HG03520 (cell line): ENCODE results near the gene OR3A1.
"Not testable (repeated sequence)": the region's sequence is repeated elsewhere in the genome, so short reads cannot be mapped to it uniquely, and the experiment has no call there.

Experiments
- ATAC-seq: cut with Tn5 transposase; IDR thresholded peaks from one replicate; pipeline ENCODE4 v1.9.1; 2021; ENCODE audit warnings: mild to moderate bottlenecking, moderate library complexity; ENCODE audit not compliant: unreplicated experiment

The OR3A1 gene, protein sequence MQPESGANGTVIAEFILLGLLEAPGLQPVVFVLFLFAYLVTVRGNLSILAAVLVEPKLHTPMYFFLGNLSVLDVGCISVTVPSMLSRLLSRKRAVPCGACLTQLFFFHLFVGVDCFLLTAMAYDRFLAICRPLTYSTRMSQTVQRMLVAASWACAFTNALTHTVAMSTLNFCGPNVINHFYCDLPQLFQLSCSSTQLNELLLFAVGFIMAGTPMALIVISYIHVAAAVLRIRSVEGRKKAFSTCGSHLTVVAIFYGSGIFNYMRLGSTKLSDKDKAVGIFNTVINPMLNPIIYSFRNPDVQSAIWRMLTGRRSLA

DNA sequence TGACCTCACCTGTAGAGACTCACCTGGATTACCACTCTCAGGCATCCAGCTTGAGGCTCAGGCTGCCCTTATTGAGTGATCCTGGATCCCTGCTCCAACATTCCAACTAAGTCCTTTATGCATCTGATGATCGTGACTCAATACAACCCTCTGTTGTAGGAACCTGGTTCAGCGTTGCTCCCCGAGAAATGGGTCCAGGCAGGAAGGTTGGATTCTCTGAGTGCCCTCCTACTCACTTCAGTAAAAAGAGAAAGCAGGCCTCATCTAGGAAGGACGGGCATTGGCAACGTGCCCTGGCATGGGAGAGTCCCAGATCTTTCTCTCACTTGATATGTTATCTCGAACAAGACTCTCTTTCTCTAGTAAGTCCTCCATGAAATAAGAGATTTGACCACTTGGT, at the start of gene OR3A1:
TSS of gene OR3A1 (minus strand) at position 101 of the 400 bp plus-strand sequence. CDS start 5,778 bp downstream, outside the sequence.
- no peak for ATAC-seq

DNA sequence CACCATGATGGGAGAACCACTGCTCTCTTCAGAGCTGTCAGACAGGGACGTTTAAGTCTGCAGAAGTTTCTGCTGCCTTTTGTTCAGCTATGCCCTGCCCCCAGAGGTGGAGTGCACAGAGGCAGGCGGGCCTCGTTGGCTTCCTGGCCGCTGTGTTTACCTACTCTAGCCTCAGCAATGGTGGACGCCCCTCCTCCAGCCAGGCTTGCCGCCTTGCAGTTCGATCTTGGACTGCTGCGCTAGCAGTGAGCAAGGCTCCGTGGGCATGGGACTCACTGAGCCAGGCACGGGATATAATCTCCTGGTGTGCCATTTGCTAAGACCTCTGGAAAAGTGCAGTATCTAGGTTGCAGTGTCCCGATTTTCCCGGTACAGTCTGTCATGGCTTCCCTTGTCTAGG, 44.6 kb upstream of the OR3A1 start:
- not testable (repeated sequence) for ATAC-seq

DNA sequence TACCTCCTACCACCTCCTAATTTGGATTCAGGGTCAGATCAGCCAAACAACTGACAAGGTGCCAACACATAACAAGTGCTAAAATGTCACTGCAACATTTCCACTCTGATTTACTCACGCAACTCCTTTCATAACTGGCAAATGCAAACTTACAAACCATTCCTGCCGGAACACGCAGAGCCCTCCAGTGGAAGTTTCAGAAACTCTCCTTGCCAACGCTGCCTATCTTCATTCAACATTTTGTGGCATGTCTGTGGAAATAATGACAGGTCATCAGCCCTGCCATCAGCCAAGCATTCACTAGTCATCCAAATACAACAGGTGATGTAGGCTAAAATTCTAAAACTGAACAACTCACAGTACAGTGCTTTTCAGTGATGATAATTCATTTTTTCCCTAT, 37.7 kb upstream of the OR3A1 start:
- ATAC-seq: no peak

DNA sequence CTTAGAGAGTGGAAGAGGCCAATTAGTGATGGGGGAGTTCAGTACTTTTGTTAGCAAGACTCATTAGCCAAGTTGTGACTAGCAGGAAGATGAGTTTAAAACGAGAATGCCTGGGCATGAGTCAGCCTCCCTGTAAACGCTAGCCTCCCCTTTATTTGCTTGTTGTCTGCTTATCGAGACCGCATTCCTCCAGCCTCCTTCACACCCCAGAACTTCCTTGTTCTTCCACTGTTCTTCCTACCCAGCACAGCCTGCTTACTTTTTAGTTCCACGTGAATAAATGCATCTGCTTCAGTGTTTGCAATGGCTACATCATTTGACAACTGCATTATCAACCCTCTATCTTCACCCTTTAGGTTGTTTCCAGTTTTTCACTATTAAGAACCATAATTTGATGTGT, 20.2 kb upstream of the OR3A1 start:
- ATAC-seq: no peak

DNA sequence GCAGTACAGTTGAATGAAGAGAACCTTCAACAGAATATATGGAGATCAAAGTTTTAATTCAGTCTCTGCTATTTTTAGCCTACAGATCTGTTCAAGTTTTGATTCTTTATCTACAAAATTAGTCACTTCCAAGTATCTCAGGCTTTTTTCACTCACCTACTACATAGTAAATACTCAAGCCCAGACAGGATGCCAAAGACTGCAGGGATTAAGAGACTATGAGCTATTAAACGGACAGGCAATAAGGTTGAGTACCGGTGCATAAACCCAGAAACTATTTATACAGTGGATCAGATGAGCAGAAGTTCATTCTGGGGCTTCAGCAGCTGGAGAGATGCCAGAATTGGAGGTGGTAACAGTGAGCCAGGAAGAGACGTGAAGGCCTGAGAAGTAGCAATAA, 18.7 kb upstream of the OR3A1 start:
- no peak for ATAC-seq

DNA sequence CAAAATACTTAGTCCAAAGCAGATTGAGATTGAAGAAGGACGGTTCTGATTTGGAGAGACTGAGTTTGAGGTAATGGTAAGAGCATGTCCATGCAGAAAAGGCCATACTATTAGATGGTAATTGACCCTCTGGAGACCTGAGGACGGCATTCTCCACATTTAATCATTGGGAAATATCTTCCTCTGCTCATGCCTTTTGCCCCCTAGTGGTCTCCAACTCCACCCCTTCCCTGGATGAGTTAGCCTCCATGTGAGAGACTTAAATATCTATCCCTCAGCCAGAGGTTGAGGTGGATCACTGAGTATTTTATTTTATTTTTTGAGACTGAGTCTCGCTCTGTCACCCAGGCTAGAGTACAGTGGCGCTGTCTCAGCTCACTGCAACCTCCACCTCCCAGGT, 10.4 kb upstream of the OR3A1 start:
- no peak for ATAC-seq

DNA sequence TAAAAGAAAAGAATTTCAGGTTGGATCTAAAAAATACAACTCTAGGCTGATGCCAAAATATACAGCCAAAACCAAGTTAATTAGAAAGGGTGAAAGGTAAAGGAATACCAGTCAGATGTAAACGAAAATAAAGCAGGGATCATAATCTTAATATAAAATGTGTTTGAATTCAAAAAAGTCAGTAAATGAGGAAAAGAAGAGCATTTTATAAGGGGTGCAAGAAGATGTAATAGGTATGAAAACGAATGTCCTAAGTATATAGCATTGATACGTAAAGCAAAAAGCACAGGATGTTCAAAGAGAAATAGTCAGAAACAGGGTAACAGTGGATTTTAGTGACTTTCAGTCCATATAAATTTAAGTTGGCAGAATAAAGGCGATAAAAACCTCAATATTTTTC, 2.5 kb downstream of the OR3A1 start:
- ATAC-seq: no peak

DNA sequence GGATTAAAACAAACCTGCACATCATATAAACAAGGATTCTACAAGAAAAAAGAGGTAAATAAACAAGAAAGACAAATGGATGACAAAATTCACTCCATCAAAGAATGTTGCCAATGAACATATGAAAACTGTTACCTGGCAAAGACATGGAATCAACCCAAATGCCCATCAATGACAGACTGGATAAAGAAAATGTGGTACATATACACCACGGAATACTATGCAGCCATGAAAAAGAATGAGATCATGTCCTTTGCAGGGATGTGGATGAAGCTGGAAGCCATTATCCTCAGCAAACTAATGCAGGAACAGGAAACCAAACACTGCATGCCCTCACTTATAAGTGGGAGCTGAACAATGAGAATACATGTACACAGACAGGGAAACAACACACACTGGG, 4.6 kb downstream of the OR3A1 start:
- ATAC-seq: not testable (repeated sequence)

DNA sequence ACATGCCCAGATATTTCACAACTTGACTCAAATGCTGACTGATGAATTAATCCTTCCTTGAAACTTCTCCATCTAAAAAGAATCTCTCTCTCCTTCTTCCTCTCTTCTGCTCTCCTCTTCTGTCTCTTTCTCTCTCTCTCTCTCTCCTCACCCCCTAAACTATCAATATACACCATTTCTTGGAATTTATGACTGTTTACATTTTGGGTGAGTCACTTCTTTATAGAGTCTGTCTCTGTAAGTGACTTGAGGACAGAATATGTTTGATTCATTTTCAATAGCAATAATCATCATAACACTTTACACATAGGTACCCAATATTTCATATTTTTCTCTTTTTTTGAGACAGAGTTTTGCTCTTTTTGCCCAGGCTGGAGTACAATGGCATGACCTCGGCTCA, 15.3 kb downstream of the OR3A1 start:
- no peak for ATAC-seq

DNA sequence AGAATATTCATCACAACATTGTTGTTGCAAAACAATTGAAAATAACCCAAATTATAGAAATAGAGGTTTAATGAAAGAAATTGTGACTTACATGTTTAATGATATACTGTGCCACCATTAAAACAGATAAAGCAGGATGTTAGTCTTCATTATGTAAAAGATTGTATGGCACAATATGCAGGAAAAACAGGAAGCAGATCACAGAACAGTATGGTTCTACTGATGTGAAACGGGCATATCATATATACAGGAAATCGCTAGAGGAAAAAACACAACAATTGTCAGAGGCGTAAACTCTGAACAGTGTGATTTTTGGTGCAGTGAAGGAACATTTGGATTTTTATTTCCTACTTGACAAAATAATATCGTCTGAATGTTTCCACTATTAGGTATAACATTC, 22.0 kb downstream of the OR3A1 start:
- no peak for ATAC-seq

DNA sequence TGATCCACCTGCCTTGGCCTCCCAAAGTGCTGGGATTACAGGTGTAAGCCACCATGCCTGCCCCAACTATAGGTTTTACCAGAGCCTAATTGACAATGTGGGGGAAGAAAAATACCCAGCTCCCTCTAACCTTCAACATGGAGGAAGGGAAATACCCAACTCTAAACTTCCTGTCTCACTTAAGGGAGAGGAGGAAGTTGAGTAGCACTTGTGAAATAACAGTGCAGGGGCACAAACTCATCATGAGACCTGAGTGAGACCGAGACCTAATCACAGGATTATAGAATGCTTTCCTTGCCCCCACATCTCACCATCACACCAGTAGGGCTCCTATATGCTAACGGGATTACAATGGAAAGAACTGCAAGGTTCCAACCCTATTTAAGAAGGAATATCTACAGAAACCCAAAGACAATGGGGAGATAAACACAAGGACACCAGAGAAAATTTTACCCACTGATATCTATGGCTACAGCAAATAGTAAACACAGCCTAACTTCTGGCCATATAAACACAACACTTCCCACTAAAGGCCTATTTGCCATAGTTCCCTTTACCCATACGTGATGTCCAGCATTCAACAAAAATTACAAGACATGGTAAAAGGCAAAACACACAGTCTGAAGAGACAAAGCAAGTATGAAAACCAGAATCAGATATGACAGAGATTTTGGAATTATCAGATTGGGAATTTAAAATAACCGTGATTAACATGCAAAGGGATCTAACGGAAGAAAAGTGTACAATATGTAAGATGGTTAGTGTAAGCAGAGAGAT, 26.9 kb downstream of the OR3A1 start:
- no peak for ATAC-seq

DNA sequence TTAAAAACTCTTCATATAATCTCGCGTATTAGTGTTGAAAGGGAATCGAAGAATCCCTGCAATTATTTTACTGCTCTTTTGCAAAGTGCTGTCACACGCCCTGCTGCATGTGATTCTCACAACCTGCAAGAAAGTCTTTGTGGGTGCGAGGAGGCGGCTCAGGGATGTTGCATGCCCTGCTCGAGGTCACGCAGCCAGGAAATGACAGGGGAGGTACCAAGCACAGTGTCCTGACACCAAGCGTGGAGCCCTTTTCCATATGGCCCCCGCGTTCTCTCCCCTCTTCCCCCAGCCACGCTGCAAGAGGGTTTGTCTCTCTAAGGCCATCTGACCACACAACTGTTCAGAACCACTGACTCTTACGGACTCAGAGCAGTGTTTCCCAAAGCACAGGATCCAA, 37.6 kb downstream of the OR3A1 start:
- no peak for ATAC-seq

DNA sequence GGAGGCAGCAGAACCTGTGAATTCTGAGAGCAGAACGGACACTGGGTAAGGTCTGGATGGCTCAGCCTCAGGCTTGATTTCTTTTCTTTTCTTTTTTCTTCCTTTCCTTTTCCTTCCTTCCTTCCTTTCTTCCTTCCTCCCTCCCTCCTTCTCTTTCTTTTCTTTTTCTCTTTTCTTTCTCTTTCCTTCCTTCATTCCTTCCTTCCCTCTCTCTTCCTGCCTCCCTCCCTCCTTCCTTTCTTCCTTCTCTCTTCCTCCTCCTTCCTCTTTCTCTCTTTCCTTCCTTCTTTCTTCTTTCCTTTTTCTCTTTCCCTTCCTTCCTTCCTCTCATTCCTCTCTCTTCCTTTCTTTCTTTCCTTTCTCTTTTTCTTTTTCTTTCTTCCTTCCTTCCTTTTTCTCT, 38.0 kb downstream of the OR3A1 start:
- ATAC-seq: no peak

DNA sequence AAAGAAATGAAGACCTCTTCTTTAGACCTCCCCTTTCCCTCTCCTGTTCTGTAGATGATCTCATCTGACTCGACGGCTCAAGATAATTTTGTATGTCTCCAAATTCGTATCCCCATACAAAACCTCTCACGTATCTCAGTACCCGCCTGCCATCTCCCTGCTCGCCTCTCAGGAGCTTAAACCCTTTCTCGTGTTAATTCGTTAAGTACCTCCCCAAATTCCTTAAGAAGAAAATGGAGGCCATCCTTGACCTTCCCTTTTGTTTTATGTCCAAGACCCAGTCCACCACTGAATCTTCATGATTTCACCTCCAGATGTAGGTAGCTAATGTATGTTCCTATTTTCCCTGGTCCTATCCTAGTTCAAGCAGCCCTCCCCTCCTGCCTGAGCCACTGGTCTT, 41.6 kb downstream of the OR3A1 start:
- no peak for ATAC-seq

DNA sequence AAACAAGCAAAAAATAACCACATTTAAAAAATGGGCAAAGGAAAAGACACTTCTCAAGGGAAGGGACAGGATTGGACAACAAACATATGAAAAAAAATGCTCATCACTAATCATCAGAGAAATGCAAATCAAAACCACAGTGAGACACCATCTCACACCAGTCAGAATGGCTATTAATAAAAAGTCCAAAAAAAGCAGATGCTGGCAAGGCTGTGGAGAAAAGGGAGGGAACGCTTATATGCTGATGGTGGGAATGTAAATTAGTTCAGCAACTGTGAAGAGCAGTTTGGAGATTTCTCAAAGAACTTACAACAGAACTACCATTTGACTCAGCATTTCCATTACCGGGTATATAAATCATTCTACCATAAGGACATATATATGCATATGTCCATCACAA, 49.1 kb downstream of the OR3A1 start:
- ATAC-seq: not testable (repeated sequence)

DNA sequence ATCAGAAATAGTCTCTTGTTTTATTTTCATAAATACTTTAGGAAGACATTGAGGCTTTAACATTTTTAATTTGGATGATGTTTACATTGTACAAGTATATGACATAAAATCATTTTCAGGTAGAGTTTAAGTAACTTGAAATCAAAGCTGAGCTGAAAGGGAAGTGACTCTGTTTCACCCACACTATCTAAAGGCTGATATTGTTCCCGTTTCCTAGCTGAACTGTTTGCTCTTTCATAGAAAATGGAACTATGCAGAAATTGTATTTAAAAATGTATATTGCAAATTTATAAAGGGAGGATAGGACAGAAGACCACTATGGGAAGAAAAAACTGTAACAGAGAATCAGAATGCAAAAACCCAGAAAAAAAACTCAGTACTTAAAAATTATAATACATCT, 53.3 kb downstream of the OR3A1 start:
- not testable (repeated sequence) for ATAC-seq

DNA sequence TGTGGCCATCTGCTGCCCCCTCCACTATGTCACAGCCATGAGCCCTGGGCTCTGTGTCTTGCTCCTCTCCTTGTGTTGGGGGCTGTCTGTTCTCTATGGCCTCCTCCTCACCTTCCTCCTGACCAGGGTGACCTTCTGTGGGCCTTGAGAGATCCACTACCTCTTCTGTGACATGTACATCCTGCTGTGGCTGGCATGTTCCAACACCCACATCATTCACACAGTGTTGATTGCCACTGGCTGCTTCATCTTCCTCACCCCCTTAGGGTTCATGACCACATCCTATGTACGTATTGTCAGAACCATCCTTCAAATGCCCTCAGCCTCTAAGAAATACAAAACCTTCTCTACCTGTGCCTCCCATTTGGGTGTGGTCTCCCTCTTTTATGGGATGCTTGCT, 57.1 kb downstream of the OR3A1 start:
- not testable (repeated sequence) for ATAC-seq
